GM23248 (cell line): ENCODE measurements around the gene NCAM1.

ENCODE experiments used
- EZH2 ChIP-seq: fragments of 200-600 bp; sonication (generic); IDR thresholded peaks from 2 replicates; pipeline ENCODE4 v1.6.1; 2018; ENCODE audit warnings: antibody characterized with exemption, mild to moderate bottlenecking; ENCODE audit not compliant: insufficient read depth, poor library complexity, severe bottlenecking
- EZH2phosphoT487 ChIP-seq: fragments of 200-600 bp; sonication (generic); IDR thresholded peaks from 2 replicates; pipeline ENCODE4 v1.6.1; 2018; ENCODE audit warnings: antibody characterized with exemption, moderate library complexity, mild to moderate bottlenecking, low read depth; ENCODE audit not compliant: insufficient read depth

DNA sequence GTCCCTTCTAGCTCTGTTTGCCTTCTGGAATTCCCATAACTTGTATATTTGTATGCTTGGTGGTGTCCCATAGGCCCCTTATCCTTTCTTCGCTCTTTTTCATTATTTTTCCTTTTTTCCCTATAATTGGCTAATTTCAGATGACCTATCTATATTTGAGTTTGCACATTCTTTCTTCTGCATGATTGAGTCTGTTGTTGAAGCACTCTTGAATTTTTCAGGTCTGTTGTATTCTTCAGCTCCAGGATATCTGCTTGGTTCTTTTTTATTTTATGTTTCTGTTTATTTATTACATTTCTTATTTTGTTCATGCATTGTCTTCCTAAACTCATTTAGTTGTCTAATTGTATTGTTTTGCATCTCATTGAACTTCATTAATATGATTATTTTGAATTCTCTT, 28.0 kb downstream of the NCAM1 start:
- TF ChIP-seq EZH2phosphoT487 = no peak
- TF ChIP-seq EZH2 = no peak
